ENCODE measurements around the gene VPREB3. TPM values are rescaled to one million over a fixed set of nuclear protein-coding genes. Genes with fewer than 3 reads are reported as not detected.
"Not testable (repeated sequence)": the region's sequence is repeated elsewhere in the genome, so short reads cannot be mapped to it uniquely, and the experiment has no call there.

Gene VPREB3
- total RNA-seq, 1 donor from 2014 or later, result not detected

DNA sequence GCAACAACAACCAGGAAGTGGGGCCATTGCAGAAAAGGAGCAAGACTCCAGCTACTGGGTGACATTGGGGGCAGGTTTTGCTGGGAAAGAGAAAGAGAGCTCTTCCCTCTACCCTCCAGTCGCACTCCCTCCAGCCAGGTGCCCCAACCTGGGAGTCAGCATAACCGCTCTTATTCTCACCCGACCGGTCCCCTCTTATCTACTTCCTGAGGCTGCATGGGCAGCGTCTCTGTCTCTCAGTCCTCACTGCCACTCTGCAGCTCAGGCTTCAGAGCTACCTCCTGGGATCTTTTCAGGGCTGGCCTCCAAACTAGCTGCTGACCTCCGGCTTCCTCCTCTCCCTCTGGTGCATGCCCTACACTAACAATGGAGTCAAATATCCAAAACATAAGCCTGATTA lies 8.4 kb downstream of the VPREB3 start:
- intact Hi-C loops (cut with micrococcal nuclease), result no loop called here

DNA sequence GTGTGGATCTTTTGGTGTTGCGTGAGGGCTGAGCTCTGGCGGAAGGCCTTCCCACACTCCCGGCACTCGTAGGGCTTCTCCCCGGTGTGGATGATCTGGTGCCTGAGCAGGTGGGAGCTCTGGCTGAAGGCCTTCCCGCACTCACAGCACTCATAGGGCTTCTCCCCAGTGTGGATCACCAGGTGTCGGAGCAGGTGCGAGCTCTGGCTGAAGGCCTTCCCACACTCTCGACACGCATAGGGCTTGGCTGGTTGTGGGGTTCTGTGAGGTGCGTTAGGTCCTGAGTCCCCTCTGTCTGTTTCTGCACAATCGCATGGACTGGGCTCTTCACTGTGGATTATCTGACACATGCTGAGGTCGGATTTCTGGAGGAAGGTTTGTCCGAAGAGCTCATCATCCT lies 9.7 kb downstream of the VPREB3 start:
- intact Hi-C loops (cut with micrococcal nuclease), result no loop called here

DNA sequence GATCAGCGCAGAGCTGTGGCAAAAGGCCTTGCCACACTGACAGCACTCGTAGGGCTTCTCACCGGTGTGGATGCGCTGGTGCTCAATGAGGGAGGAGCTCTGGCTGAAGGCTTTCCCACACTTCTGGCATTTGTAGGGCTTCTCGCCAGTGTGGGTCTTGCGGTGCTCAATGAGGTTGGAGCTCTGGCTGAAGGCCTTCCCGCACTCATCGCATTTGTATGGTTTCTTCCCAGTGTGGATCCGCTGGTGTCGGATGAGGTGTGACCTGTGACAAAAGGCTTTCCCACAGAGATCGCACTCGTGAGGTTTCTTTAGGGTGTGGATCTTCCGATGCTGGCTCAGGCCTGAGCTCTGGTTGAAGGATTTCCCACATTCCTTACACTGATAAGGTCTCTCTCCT lies 10.2 kb downstream of the VPREB3 start:
- intact Hi-C loops (cut with micrococcal nuclease), result no loop called here

DNA sequence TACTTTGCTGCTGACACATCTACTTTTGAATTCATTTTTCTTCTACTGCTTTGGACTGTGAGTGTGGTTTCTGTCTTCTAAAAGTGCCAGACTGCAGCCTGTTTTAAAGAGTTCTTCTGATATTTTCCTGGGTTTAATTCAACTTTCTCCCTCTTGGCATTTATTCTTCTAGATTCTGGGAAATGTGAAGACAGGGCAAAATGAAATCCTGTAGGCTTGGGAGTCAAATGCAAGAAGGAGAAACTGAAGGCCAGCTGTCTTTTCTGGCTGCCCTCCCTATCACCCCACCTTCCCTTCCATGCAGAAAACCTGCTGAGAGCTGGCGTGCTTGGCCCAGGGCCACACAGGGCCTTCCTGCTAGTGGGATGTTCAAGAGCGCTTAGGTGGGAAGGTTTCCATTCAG lies 10.9 kb downstream of the VPREB3 start:
- intact Hi-C loops (cut with micrococcal nuclease), result no loop called here

DNA sequence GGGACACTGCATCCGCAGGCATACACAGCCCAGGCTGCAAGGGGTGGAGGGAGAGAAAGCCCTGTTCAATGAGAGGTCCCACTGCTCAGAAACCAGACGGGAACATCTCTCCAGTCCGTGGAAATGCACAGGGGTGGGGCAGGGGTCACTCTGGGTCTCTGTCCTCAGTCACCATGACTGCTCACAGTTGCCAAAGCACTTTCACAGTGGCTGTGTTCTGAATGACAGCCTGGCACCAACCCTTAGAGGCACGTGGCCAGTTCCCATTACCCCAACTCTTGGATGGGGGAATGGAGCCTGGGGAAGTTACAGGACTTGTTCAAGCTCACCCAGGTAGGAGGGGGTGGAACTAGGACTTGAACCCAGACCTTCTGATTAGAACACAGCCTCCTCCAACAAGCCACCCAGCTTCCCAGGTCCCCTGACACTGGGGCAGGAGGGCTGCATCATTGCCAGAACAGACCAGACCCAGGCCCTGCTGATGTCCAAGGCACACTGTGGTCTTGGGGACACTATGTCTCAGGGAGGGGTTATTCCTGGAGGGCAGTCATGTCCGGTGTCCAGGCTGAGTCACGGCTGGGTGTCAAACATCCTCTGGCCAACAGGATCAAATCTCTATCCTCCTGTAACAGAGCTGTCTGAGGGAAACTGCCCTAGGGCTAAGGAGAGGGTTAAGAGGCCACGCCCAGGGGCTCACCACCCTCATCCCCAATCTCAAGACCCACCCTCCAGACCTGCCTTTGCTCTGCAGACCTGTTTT lies 11.5 kb downstream of the VPREB3 start:
- intact Hi-C loops (cut with micrococcal nuclease), result no loop called here

DNA sequence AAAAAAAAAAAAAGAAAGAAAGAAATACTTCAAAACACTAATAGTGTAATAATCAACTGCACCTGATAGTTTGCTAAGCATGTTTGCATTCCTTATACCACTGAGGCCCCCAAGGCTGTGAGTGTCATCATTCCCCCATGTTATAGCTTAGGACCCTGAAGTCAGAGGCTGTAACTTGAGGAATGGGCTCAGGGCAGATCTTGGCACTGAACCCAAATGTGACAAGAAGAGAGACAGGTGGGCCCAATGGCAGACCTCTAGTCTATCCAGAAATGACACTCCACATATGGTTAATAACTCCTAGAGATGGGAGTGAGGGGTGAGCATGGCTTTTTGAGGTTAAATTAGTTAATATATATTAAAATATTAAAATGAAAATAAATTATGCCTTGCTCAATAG lies 16.5 kb downstream of the VPREB3 start:
- intact Hi-C loops (cut with micrococcal nuclease), result no loop called here

DNA sequence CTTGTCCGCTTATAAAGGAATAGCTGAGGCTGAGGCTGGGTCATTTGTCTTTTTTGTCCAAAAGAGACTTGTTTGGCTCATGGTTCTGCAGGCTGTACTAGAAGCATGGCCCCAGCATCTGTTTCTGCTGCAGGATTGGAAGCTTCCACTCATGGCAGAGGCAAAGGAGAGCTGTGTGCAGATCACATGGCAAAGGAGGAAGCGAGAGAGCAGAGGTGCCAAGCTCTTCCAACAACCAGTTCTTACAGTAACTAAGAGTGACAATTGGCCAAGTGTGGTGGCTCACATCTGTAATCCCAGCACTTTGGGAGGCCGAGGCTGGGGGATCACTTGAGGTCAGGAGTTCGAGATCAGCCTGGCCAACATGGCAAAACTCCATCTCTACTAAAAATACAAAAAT lies 26.1 kb downstream of the VPREB3 start:
- intact Hi-C loops (cut with micrococcal nuclease), result not testable (repeated sequence)

DNA sequence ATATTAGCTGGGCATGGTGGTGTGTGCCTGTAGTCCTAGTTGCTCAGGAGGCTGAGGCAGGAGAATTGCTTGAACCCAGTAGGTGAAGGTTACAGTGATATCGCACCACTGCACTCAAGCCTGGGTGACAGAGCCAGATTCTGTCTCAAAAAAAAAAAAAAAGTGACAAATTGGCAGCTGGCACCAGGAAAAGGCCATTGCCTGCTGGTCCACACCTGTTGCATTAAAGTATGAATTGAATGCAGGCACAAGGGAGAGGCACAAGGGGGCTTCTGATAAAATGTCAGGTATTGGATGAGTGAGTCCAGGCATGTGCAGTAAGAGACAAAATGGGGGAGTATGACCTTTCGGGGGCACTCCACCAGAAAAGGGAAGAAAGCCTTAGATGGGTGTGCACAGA lies 31.5 kb downstream of the VPREB3 start:
- intact Hi-C loops (cut with micrococcal nuclease), result no loop called here

DNA sequence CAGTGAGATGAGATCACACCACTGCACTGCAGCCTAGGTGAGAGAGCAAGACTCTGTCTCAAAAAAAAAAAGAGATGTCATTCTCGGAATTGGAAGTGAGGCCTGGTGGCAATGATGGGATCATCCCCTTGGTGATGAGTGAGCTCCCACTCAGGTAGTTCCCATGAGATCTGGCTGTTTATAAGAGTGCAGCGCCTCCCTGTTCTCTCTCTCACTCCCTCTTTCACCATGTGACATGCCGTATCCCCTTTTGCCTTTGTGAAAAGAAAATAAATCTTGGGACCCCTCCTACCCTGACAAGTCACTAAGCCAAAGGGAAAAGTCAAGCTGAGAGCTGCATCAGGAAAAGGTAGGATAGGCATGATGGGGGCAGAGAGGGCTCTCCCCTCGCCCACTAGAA lies 32.1 kb downstream of the VPREB3 start:
- intact Hi-C loops (cut with micrococcal nuclease), result no loop called here

DNA sequence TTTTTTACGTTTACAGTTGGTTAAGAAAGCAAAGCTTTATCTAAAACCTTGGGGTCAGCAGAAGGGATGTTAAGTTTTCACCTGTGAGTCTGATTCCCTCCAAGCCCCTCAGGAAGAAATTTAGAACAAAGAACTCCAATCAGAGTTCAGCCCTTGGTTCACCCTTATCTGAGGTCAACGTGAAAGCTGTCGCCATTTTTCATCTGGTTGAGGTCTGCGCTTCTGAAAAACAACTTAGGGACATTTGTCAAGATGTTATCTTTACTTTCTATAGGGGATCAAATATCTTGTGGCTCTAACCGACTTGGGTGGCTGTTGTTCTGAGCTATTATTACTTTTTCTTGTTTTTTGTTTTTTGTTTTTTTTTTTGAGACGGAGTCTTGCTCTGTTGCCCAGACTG lies 33.4 kb downstream of the VPREB3 start:
- intact Hi-C loops (cut with micrococcal nuclease), result no loop called here

DNA sequence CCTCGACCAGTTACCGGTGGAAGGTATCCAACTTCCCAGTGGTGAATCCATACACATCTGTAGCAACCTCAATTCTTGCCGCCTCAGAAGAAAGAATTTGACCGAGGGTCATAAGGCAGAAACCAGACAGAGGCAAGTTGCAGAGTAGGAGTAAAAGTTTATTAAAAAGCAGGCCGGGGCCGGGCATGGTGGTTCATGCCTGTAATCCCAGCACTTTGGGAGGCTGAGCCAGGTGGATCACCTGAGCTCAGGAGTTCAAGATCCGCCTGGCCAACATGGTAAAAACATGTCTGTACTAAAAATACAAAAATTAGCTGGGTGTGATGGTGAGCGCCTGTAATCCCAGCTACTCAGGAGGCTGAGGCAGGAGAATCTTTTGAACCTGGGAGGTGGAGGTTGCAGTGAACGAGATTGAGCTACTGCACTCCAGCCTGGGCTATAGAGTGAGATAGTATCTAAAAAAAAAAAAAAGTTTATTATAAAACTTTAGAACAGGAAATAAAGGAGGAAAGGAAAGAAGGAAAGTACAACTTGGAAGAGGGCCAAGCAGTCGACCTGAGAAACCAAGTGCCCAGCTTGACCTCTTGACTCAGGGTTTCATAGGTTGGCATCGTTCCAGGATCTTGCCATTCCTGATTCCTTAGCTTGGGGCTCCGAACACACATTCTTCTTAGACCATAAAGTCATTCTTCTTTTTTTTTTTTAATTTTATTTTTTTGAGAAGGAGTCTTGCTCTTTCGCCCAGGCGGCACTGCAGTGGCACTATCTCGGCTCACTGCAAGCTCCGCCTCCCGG lies 35.7 kb downstream of the VPREB3 start:
- intact Hi-C loops (cut with micrococcal nuclease), result no loop called here

DNA sequence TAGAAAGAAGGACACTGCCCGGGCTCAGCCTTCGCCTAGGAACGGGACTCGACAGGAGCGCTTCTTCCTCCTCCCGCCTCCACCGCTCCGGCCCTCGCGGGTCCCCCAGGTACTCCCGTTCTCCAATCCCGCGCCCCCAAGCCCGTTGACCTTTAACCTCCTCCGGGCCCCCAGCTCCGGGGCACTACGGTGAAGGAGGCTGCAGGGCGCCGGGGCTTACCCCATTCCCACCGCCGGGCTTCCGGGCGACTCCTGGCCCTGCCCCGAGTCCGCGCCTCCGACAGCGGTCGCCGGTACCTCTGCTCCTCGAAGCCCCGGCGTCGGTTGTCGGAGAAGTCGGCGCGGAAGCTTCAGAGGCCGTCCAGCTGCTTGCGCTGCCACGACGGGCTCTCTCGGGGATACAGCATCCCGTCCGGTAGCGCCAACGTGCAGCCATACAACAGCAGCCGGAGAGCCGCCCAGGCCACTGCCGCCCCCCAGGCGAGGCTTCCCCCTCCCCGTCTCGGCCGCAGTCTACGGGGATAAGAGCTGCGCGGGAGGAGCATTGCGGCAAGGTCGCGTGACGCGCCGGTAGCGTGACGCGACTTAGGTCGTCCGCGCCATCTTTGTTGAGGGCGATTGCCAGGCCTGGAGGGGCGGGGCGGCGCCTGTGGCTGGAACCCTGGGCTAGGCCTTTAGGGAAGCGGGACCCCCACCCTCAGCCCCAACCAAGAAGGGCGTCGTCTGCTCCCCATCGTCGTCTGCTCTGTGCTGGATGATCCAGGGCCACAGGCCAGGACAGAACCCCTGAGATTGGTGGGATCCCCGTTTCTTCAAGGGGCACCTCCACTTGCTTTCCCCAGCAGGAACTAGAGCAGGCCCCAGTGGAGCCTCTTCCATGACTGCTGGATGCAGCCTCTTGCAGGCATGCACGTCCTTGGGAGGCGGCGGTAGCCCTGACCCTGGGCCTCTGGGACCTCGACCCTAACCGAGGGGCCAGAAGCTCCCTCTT lies 37.1 kb downstream of the VPREB3 start:
- intact Hi-C loops (cut with micrococcal nuclease), result loop anchor here (1.0 to 2.0 kb wide), 8 partner anchors 12 to 177 kb away; partner anchors contain the start of genes CHCHD10, DERL3, MIF and SLC2A11

DNA sequence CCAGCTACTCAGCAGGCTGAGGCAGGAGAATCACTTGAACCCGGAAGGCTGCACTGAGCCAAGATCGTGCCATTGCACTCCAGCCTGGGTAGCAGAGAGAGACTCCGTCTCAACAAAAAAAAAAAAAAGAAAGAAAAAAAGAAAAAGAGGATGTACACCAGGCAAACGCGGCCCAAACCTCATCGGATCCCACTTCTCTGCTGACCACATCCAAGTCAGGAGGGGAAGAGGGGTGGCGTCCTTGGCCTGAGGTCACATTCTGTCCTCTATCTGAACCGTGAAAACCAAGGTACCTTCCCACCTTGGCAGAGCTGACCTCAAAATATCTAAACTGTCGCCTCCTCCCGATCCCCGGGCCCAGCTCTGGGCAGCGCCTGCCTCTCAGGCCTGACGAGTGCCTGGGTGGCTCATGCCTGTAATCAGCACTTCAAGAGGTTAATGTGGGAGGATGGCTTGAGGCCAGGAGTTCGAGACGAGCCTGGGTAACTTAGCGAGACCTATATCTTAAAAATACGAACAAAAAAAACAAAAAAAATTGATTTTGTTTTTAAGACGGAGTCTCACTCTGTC lies 38.3 kb downstream of the VPREB3 start:
- intact Hi-C loops (cut with micrococcal nuclease), result loop anchor here (2.0 kb wide), 1 partner anchor 141 kb away; the partner anchor contains the start of gene SLC2A11

DNA sequence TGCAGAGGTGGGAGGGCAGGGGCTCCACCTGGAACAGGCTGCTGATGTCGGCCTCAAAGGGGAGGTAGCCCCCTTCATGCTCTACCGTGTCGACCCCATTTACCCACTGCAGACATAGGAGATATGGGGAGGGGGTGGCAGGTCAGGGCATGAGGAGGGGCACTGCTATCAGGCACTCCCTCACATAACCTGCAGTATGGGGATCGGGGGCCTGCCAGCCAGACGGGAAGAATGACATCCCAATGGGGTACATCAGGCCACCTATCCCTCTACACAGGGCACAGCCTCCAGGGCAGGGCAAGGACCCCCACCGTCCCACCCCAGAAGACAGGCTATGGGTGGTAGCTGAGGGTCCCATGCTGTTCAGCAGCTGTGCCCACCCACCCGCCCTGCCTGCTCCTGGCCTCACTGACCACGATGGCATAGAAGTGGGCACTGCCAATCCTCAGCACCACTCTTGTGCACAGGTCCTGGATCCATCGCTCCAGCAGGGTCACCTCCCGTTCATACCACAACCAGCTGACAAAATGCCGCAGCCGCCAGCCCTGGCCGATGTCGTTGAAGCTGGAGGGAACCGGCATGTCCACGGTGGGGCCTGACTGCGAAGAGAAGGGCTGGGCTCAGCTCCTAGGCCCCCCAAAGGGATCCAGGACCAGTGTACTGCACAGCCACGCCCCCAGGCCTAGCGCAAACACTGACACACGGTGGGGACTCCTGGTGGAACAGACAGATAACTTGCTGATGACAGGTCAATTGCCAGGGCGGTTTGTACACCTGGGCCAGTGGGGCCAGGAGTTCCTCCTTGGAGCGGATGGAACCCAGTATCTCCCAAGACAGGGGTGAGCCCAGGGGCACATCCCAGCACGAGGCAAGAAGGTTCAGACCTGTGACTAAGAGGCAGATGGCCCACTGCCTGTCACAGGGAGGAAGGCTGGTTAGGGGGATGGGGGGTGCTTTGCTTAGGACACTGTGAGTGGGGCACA lies 39.3 kb downstream of the VPREB3 start:
- intact Hi-C loops (cut with micrococcal nuclease), result no loop called here

DNA sequence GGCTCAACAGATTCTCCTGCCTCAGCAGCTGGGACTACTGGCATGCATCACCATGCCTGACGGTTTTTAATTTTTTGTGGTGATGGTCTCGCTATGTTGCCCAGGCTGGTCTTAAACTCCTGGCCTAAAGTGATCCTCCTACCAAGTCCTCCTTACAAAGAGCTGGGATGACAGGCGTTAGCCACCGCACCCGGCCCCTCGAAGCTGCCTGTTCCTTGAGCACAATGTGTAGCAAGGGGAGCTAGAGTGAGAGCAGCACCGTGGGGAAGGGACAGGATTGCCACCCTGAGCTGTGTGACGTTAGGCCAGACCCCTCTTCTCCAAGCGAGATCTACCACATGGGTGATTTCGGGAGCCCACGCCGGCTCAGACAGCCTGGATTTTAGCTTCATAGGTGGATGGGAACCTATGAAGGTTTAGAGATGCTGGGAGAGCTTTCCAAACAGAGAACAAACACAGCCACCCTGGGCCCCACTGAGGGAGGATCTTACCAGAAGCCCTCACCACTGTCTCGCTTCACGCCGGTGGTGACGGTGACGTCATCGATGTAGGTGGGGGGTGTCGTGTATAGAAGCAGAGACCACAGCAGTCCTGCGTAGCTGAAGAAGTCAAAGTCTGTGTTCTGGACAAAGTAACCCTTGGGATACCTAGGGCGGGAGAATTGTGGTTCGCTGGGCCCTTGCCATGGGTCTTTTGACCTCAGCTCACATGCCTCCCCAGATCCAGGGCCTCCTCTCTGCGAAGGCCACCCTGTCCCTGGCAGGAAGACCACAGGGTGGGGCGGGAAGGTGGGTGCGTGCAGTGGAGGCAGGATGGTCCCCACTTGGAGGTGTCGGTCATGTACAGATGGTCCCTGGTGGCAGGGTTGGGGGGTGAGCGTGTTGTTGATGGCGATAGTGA lies 40.3 kb downstream of the VPREB3 start:
- intact Hi-C loops (cut with micrococcal nuclease), result no loop called here

DNA sequence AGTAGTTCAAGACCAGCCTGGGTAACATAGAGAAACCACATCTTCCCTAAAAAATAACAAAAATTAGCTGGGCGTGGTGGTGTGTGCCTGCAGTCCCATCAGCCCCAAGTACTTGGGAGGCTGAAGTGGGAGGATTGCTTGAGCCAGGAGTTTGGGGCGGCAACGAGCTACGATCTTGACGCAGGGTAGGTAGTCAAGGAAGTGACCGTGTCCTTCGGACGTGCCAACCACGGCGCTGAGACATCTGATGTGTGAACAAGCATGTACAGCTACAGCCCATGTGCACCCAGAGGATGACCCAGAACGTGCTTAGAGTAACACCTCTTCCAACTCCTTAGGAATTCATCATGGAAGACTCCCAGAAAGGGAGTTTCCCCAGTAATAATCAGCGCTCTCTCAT lies 42.0 kb downstream of the VPREB3 start:
- intact Hi-C loops (cut with micrococcal nuclease), result no loop called here

DNA sequence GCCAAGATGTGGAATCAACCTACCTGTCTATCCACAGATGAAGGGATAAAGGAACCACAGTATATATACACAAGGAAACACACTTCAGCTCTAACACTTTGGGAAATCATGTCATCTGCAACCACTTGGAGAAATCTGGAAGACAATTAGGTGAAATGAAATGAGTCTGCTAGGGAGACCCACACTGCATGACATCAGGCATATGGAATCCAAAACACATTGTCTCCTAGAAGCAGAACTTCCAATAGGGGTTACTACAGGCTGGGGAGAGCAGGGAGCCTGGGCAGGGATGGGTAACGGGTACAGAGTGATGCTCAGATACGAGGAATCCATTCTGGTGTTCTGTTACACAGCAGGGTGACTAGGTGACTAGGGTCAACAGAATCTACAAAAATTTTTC lies 45.1 kb downstream of the VPREB3 start:
- intact Hi-C loops (cut with micrococcal nuclease), result no loop called here

DNA sequence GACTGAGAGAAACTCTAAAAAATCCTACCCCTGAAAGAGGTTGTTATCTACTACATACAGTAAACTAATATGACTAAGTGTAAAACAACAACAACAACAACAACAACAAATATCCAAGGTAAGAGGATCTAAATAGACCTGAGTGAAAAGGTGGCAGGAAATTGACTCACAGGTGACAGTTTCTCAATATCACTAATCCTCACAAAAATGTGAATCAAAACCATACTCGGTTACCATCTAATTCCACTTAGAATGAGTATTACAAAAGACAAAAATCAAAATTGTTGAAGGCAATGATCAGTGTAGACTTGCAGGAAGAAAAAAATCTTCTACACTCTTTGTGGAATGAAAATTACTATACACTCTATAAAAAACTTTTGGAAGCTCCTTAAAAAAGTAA lies 46.0 kb downstream of the VPREB3 start:
- intact Hi-C loops (cut with micrococcal nuclease), result no loop called here

DNA sequence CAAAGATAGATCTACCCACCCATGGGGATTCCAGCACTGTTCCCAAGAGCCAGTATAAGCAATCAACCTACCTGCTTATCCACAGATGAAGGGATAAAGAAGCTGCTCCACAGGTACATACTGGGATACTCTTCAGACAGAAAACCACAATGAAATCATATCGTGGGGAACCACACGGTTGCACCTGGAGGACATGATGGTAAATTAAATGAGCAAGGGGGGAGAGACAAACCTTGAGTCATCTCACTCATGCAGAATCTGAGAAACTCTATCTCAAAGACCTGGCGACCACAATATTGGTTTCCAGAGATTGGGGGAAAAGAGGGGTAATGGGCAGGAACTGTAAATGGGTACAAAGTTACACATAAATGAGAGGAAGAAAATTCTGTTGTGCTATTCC lies 48.9 kb downstream of the VPREB3 start:
- intact Hi-C loops (cut with micrococcal nuclease), result loop anchor here (1.0 kb wide), 2 partner anchors 9 to 12 kb away; no protein-coding TSS in a partner anchor
